Mesothelial cell of epicardium (in vitro differentiated cells): ENCODE results near the gene MACROD2. TPM values are rescaled to one million over a fixed set of nuclear protein-coding genes. Genes with fewer than 3 reads are reported as not detected.
A peak's percentile ranks its signal among the peaks of the same experiment; 100 is the strongest.

Source experiments
- DNase-seq, 2 experiments: peaks; one replicate each; pipeline ENCODE4 v3.0.0; 2021; ENCODE audit warnings: low spot score in 2 of 2; ENCODE audit not compliant: unreplicated experiment in 2 of 2
- H3K27ac Mint-ChIP-seq: 2 replicates; pipeline ENCODE4 v1.8.0; 2021; ENCODE audit warnings: mixed read lengths
- H3K27me3 Mint-ChIP-seq: 2 replicates; pipeline ENCODE4 v1.8.0; 2021; ENCODE audit warnings: low read depth, mixed read lengths
- H3K36me3 Mint-ChIP-seq: 2 replicates; pipeline ENCODE4 v1.8.0; 2021; ENCODE audit warnings: mixed read lengths
- H3K4me1 Mint-ChIP-seq: 2 replicates; pipeline ENCODE4 v1.8.0; 2021; ENCODE audit warnings: mixed read lengths
- H3K4me3 Mint-ChIP-seq: 2 replicates; pipeline ENCODE4 v1.8.0; 2021; ENCODE audit warnings: mild to moderate bottlenecking, moderate library complexity, mixed read lengths
- H3K9me3 Mint-ChIP-seq: 2 replicates; pipeline ENCODE4 v1.8.0; 2021; ENCODE audit warnings: mixed read lengths
- total RNA-seq: library from RNA; stranded (reverse); gene quantifications from 3 replicates; pipeline ENCODE4 v1.2.1, GENCODE V29; 2021
- TF ChIP-seq, protein P1 (sequence below): fragments of 200-600 bp; sonication (generic); IDR thresholded peaks from one replicate; pipeline ENCODE4 v1.5.0; 2021; ENCODE audit warnings: antibody characterized with exemption; ENCODE audit not compliant: unreplicated experiment

The MACROD2 gene
- total RNA-seq, 1 donor from 2014 or later, result 10.0 TPM

GRCh38 chr20:15026759-15027158, 1031.4 kb downstream of the MACROD2 start:
- no peaks in the 10 kb centered on the region for H3K36me3 Mint-ChIP-seq
- TF ChIP-seq, protein P1, sequence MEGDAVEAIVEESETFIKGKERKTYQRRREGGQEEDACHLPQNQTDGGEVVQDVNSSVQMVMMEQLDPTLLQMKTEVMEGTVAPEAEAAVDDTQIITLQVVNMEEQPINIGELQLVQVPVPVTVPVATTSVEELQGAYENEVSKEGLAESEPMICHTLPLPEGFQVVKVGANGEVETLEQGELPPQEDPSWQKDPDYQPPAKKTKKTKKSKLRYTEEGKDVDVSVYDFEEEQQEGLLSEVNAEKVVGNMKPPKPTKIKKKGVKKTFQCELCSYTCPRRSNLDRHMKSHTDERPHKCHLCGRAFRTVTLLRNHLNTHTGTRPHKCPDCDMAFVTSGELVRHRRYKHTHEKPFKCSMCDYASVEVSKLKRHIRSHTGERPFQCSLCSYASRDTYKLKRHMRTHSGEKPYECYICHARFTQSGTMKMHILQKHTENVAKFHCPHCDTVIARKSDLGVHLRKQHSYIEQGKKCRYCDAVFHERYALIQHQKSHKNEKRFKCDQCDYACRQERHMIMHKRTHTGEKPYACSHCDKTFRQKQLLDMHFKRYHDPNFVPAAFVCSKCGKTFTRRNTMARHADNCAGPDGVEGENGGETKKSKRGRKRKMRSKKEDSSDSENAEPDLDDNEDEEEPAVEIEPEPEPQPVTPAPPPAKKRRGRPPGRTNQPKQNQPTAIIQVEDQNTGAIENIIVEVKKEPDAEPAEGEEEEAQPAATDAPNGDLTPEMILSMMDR, result no peak
- H3K4me3 Mint-ChIP-seq, result no peak overlapping the region
- H3K9me3 Mint-ChIP-seq, result peaks cover 4% of the 10 kb centered on the region
- peaks cover 7% of the 10 kb centered on the region for H3K4me1 Mint-ChIP-seq
- H3K27me3 Mint-ChIP-seq, result no peaks in the 10 kb centered on the region
- peak overlapping the region; percentile 54 for H3K27ac Mint-ChIP-seq
- DNase-seq, result no peak

DNA sequence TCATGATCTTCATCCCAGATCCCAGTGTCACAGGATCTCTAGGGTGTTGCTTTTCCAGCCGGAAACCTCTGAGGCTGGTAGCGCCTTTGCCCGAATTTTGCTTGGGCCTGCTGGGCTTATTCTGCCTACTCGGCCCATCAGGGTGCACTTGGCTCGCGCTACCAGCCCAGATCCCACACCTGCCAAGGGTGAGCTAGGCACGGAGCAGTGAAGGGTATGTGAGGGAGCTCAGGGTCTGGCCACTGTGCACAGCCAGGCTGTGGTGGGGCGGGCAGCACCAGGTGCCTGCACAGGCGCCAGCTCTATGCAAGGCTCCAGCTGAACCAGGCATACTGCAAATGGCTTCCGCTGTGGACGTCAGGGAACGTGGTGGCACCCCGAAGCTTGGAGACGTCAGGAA, 1035.5 kb downstream of the MACROD2 start:
- TF ChIP-seq, protein P1, result no peak
- Mint-ChIP-seq H3K36me3 (no peaks in the 10 kb centered on the region), H3K9me3 (no peaks in the 10 kb centered on the region), H3K4me1 (peaks cover 26% of the 10 kb centered on the region), H3K4me3 (no peak overlapping the region), H3K27me3 (no peaks in the 10 kb centered on the region), H3K27ac (no peak overlapping the region)
- no peak for DNase-seq

- DNase-seq, result no peak
- H3K27me3 Mint-ChIP-seq, result no peaks in the 10 kb centered on the region
- H3K27ac Mint-ChIP-seq, result no peak overlapping the region
- H3K4me3 Mint-ChIP-seq, result no peak overlapping the region
- no peaks in the 10 kb centered on the region for H3K36me3 Mint-ChIP-seq
- peaks cover 23% of the 10 kb centered on the region for H3K4me1 Mint-ChIP-seq
- H3K9me3 Mint-ChIP-seq, result no peaks in the 10 kb centered on the region
- TF ChIP-seq, protein P1, result no peak
Observed at GRCh38 chr20:15031546-15032351, 1036.4 kb downstream of the MACROD2 start.

DNA sequence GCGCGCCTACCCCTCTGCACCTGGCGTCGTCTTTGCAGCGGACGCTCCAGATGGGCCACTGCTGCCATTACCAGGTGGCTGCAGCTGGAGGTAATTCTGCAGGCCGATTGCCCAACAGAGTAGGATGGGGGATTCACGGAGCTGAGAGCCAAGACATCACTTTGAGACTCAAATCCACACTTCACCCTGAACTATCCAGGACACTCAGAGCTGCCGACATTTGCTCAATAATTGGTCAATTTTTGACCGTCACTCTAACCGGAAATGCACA, 1037.0 kb downstream of the MACROD2 start:
- TF ChIP-seq, protein P1, result no peak
- no peak for DNase-seq
- Mint-ChIP-seq H3K27me3 (no peaks in the 10 kb centered on the region), H3K27ac (no peak overlapping the region), H3K4me3 (no peak overlapping the region), H3K9me3 (no peaks in the 10 kb centered on the region), H3K36me3 (no peaks in the 10 kb centered on the region), H3K4me1 (peaks cover 22% of the 10 kb centered on the region)

- TF ChIP-seq, protein P1, result no peak
- DNase-seq, result no peak
- peaks cover 23% of the 10 kb centered on the region for H3K4me1 Mint-ChIP-seq
- H3K36me3 Mint-ChIP-seq, result no peaks in the 10 kb centered on the region
- H3K9me3 Mint-ChIP-seq, result no peaks in the 10 kb centered on the region
- H3K4me3 Mint-ChIP-seq, result no peak overlapping the region
- no peak overlapping the region for H3K27ac Mint-ChIP-seq
- no peaks in the 10 kb centered on the region for H3K27me3 Mint-ChIP-seq
Observed at GRCh38 chr20:15033269-15033668, 1038.0 kb downstream of the MACROD2 start.

- Mint-ChIP-seq H3K27me3 (no peaks in the 10 kb centered on the region), H3K4me3 (no peak overlapping the region), H3K9me3 (no peaks in the 10 kb centered on the region), H3K36me3 (no peaks in the 10 kb centered on the region), H3K4me1 (peaks cover 27% of the 10 kb centered on the region), H3K27ac (no peak overlapping the region)
- no peak for DNase-seq
- TF ChIP-seq, protein P1, result no peak
Observed at GRCh38 chr20:15033891-15034290, 1038.6 kb downstream of the MACROD2 start.
